IPS-18c (cell line): Measurements from ENCODE around the gene CPEB2.

Experiments
- H3K4me3 ChIP-seq: 2 replicates; pipeline ENCODE4 v1.7.0; 2013; ENCODE audit warnings: low read depth, mild to moderate bottlenecking, low read length, moderate library complexity; ENCODE audit not compliant: insufficient read depth
- H3K9me3 ChIP-seq: one replicate; pipeline ENCODE4 v1.6.1; 2013; ENCODE audit warnings: mild to moderate bottlenecking, low read length, moderate library complexity; ENCODE audit not compliant: control insufficient read depth, insufficient read depth

Gene CPEB2

GRCh38 chr4:15001869-15002658 is at the start of gene CPEB2:
Gene CPEB2, plus strand, starts transcription at chr4:15002481. Its CDS starts 193 bp downstream, at chr4:15002674.
- peaks cover 3% of the 10 kb centered on the region for H3K9me3 ChIP-seq
- peak within 1 kb of the TSS; percentile 87 for H3K4me3 ChIP-seq

GRCh38 chr4:14958436-14958835 is 43.8 kb upstream of the CPEB2 start:
- H3K4me3 ChIP-seq = no peak overlapping the region
- no peaks in the 10 kb centered on the region for H3K9me3 ChIP-seq

GRCh38 chr4:14961292-14961691 is 41.0 kb upstream of the CPEB2 start:
- H3K9me3 ChIP-seq = no peaks in the 10 kb centered on the region
- H3K4me3 ChIP-seq = no peak overlapping the region

GRCh38 chr4:14965071-14965470 is 37.2 kb upstream of the CPEB2 start:
- H3K4me3 ChIP-seq = no peak overlapping the region
- H3K9me3 ChIP-seq = no peaks in the 10 kb centered on the region

- Histone ChIP-seq H3K9me3 (no peaks in the 10 kb centered on the region), H3K4me3 (no peak overlapping the region)
Observed at GRCh38 chr4:14967982-14968381, 34.3 kb upstream of the CPEB2 start.

- Histone ChIP-seq H3K4me3 (no peak overlapping the region), H3K9me3 (no peaks in the 10 kb centered on the region)
Observed at GRCh38 chr4:14977830-14978229, 24.5 kb upstream of the CPEB2 start.

- Histone ChIP-seq H3K9me3 (no peaks in the 10 kb centered on the region), H3K4me3 (no peak overlapping the region)
Observed at GRCh38 chr4:14984448-14984847, 17.8 kb upstream of the CPEB2 start.

- Histone ChIP-seq H3K9me3 (no peaks in the 10 kb centered on the region), H3K4me3 (no peak overlapping the region)
Observed at GRCh38 chr4:14985161-14985560, 17.1 kb upstream of the CPEB2 start.

- H3K4me3 ChIP-seq = no peak overlapping the region
- H3K9me3 ChIP-seq = no peaks in the 10 kb centered on the region
Observed at GRCh38 chr4:14985843-14986242, 16.4 kb upstream of the CPEB2 start.

GRCh38 chr4:14987054-14987453 is 15.2 kb upstream of the CPEB2 start:
- Histone ChIP-seq H3K4me3 (no peak overlapping the region), H3K9me3 (no peaks in the 10 kb centered on the region)

- Histone ChIP-seq H3K4me3 (no peak overlapping the region), H3K9me3 (no peaks in the 10 kb centered on the region)
Observed at GRCh38 chr4:14990484-14990883, 11.8 kb upstream of the CPEB2 start.

GRCh38 chr4:14994242-14994641 is 8.0 kb upstream of the CPEB2 start:
- no peaks in the 10 kb centered on the region for H3K9me3 ChIP-seq
- no peak overlapping the region for H3K4me3 ChIP-seq

- peaks cover 3% of the 10 kb centered on the region for H3K9me3 ChIP-seq
- H3K4me3 ChIP-seq = peak overlapping the region; percentile 87
Observed at GRCh38 chr4:15001248-15001868, 923 bp upstream of the CPEB2 start.

- Histone ChIP-seq H3K9me3 (peaks cover 3% of the 10 kb centered on the region), H3K4me3 (peak overlapping the region; percentile 87)
Observed at GRCh38 chr4:15002659-15003400, 549 bp downstream of the CPEB2 start.

GRCh38 chr4:15003401-15003890 is 1.2 kb downstream of the CPEB2 start:
- Histone ChIP-seq H3K4me3 (peak overlapping the region; percentile 87), H3K9me3 (peaks cover 3% of the 10 kb centered on the region)

GRCh38 chr4:15003891-15004738 is 1.8 kb downstream of the CPEB2 start:
- Histone ChIP-seq H3K4me3 (peak overlapping the region; percentile 72), H3K9me3 (peaks cover 3% of the 10 kb centered on the region)

GRCh38 chr4:15004739-15005301 is 2.5 kb downstream of the CPEB2 start:
- Histone ChIP-seq H3K9me3 (peaks cover 3% of the 10 kb centered on the region), H3K4me3 (peak overlapping the region; percentile 72)
